Esophagus squamous epithelium (tissue), 4 donors: ENCODE results near the gene CYTH2.

ENCODE experiments used
- CTCF ChIP-seq, 6 experiments: fragments of 450-650 bp in 4 of 6; fragments of 200-600 bp in 2 of 6; sonication (generic) in 2 of 6; IDR thresholded peaks; one replicate each; pipeline ENCODE4 v1.5.1; 2016 to 2019; ENCODE audit warnings: antibody characterized with exemption in 6 of 6, mild to moderate bottlenecking in 4 of 6, moderate library complexity in 4 of 6
- POLR2A ChIP-seq, 4 donors: fragments of 450-650 bp; IDR thresholded peaks; one replicate each; pipeline ENCODE4 v1.6.1; 2017; ENCODE audit warnings: antibody characterized with exemption in 4 of 4, mild to moderate bottlenecking in 4 of 4, moderate library complexity in 3 of 4

- TF ChIP-seq CTCF (IDR thresholded peaks at IDR 0.05) = no peak
- TF ChIP-seq POLR2A (IDR thresholded peaks at IDR 0.05) = no peak
Measured at GRCh38 chr19:48476176-48476575, 7.0 kb downstream of the CYTH2 start.
